NOMO-1 treated with dmso at 0.1 percent for 144 hours (cell line): ENCODE measurements around the gene MROH2A.
"Not testable (repeated sequence)": the region's sequence is repeated elsewhere in the genome, so short reads cannot be mapped to it uniquely, and the experiment has no call there.

Source experiments
- DNase-seq: peaks from one replicate; lab custom pipeline; 2025; ENCODE audit not compliant: unreplicated experiment; lab: John Stamatoyannopoulos, UW

MROH2A gene

DNA sequence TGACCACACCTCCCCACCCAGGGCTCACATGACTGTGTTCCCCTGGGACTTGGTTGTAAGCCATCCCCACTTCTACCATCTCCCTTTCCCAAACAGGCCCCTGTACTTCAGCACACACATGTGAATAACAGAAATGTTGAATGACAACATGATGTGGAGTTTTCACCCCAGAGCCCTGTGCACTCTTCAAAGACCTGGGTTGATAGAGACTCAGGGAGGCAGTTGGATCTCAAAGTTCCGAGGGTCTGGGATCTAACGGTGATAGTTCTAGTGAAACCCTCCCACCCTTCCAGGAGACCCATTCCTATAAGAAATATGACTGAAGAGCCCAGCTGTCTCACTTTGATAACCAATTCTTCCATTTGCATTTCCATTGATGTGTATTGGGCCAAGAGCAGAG is at the start of gene MROH2A:
Gene MROH2A (plus strand): TSS at position 301 of the 400 bp plus-strand sequence. CDS start 1,029 bp downstream, outside the sequence.
- DNase-seq, result no peak

GRCh38 chr2:233728723-233729301 is 49.3 kb upstream of the MROH2A start, which contains the start of gene UGT1A3:
Gene UGT1A3, plus strand, starts transcription at chr2:233729042. Its CDS starts 85 bp downstream, at chr2:233729127.
- DNase-seq, result no peak

- not testable (repeated sequence) for DNase-seq
Measured at GRCh38 chr2:233736868-233737653, 41.1 kb upstream of the MROH2A start.

DNA sequence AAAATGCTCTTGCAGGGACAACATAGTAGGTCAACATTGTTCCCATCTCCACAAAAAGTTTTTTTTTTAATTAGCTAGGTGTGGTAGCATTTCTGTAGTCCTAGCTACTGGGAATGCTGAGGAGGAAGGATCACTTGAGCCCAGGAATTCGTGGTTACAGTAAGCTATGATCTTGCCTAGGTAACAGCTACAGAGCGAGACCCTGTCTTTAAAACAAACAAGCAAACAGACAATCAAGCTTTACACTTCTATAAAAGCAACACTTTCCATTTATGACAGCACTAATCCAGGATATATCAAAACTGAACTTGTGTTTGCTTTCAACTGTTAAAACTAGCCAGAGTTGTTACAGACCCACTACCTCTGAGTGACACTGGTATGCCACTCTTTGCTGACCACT is 37.3 kb upstream of the MROH2A start:
- no peak for DNase-seq

DNA sequence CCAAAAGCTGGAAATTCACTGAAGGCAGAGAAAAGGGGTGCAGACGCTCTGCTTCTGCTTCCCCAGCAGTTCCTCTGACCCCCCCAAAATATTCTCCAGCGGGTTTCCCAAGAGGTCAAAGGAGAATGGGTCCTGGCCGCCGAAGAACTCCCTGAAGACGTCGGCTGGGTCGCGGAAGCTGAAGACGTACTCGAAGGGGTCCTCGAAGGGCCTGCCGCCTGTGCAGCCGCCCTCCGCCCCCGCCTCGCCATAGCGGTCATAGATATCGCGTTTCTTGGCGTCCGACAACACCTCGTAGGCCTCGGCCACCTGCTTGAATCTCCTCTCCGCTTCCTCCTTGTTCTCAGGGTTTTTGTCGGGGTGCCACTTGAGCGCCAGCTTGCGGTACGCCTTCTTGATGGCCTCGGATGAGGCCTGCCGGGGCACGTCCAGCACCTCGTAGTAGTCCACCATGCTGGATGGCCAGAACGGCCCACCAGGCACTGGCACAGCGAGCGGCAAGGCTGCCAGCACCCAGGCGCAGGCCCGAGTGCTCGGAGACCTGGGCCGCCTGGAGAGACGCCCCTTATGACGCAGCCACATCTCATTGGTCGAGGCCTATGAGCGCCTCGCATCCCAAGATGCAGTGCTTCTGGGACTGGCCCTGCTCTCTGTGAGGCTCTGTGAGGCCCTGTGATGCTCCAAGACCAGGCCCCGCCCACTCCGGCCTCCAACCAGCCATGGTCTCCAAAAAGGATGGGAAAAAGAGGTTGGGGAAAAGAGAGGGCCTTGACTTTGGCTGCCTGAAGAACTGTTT is 34.5 kb upstream of the MROH2A start:
- no peak for DNase-seq

DNA sequence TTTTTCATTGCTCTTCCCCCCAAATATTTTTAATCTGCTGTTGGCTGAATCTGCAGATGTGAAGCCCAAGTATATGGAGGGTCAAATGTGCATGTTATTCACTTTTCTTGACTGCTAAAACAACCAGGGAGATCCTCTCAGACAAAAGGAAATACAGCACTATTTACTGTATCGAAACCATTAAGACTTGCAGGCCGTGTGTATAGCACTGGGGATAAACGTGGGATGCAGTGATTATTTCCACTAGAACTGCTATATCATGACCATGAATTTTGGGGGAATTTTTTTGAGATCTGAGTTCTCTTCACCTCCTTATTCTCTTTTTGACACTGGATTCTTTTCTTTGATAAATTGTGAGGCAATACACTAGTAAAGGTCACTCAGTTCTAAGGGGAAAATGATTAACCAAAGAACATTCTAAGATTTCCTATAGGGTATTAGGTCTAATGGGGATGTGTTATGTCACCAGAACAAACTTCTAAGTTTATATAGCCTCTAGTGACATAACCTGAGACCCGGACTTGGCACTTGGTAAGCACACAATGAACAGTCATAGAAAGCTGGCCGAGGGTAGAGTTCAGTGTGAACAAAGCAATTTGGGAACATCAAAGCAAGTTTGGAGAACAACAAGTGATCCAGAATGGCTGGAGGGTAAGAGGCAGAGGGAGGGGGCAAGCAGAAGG is 32.9 kb upstream of the MROH2A start:
- DNase-seq, result no peak

DNA sequence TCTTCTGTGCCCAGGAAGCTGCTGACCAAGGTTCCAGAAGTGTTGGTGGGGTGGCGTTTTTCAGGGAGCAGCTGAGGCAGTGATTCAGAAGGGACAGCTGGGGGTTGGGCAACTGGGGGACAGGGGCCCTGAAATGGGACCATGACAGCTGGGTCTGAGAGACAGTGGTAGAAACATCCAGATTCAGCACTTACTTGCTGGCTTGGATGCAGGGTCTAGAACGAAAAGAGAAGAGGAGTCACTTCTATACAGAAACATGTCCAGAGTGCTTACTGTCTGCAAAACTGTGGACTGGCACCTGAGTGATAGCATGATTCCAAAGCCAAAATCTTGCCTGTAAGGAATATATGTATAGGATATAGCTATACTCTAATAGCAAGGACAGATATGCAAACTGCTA is 32.3 kb upstream of the MROH2A start:
- not testable (repeated sequence) for DNase-seq

DNA sequence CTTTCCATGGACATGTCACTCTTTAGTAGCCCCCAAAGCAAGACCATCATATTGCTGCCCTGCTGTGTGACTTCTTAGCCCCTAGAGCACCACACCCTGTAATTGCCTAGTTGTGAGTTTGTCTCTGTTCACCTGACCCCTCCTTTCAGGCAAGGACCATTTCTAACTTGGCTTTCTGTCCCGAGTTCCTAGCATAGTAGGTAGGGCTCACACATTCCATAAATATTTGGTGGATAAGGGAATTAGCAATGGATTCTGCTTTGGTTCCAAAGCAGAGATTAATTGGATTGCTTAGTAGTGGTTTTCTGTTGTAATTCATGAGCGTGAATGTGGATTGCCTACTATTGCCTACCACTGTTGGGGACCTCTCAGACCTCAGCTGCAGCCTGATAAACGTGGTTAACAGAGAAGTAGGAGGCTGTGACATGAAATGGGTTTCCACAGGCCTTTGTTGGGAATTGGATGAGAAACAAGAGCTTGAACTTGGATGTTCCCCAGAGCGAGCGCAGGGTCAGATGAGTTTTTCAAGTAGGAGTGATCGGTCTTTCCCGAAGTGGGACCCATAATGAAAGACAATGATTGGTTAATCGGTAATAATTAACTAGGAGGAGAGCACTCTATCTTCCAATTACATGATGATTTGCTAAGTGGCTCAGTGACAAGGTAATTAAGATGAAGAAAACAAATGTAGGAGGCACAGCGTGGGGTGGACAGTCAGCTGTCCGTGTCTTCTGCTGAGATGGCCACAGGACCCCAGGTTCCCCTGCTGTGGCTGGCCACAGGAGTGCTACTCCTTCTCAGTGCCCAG is 31.5 kb upstream of the MROH2A start:
- no peak for DNase-seq

- no peak for DNase-seq
Measured at GRCh38 chr2:233747283-233747544, 30.9 kb upstream of the MROH2A start.

DNA sequence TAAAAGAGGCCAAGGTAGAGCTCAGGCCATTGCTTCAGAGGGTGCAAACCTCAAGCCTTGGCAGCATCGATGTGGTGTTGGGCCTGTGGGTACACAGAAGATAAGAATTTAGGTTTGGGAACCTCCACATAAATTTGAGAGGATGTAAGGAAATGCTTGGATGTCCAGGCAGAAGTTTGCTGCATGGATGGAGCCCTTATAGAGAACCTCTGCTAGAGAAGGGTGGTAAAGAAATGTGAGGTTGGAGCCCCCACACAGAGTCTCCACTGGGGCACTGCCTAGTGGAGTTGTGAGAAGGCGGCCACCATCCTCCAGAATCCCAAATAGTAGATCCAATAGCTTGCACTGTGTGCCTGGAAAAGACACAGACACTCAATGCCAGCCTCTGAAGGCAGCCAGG is 27.4 kb upstream of the MROH2A start:
- DNase-seq, result not testable (repeated sequence)

DNA sequence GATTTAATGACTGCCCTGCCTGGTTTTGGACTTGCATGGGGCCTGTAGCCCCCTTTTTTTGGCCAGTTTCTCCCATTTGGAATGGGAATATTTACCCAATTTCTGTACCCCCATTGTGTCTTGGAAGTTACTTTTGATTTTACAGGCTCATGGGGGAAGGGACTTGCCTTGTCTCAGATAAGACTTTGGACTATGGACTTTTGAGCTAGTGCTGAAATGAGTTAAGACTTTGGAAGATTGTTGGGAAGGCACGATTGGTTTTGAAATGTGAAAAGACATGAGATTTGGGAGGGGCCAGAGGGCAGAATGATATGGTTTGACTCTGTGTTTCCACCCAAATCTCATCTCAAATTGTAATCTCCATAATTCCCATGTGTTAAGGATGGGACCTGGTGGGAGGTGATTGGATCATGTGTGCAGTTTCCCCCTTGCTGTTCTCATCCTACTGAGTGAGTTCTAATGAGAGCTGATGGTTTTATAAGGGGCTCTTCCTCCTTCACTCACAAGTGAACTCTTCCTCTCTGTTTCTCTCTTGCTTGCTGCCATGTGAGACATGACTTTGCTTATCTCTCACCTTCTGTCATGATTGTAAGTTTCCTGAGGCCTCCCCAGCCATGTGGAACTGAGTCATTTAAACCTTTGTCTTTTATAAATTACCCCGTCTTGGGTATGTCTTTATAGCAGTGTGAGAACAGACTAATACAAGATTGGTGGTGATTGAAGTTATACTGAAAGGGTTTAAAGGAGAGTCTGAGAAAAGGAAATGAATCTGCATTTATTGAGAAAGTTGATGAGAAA is 26.7 kb upstream of the MROH2A start:
- DNase-seq, result not testable (repeated sequence)

GRCh38 chr2:233754872-233755611 is 23.1 kb upstream of the MROH2A start:
- DNase-seq, result no peak

GRCh38 chr2:233756429-233757081 is 21.6 kb upstream of the MROH2A start:
- DNase-seq, result no peak

DNA sequence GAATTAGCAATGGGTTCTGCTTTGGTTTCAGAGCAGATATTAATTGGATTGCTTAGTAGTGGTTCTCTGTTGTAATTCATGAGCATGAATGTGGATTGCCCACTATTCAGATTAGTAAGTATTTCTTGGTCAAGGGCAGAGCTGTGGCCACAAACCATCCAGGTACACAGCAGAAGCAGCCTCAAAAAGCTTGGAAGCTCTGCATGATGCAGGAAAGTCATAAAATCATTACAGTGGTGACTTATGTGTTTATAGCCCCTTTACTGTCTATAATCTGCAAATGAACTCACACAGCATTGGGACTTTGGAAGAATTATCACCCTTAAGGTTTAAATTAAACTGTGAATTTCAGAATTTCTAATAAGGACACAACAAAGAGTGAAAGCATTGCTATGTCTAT is 20.0 kb upstream of the MROH2A start:
- DNase-seq, result no peak

DNA sequence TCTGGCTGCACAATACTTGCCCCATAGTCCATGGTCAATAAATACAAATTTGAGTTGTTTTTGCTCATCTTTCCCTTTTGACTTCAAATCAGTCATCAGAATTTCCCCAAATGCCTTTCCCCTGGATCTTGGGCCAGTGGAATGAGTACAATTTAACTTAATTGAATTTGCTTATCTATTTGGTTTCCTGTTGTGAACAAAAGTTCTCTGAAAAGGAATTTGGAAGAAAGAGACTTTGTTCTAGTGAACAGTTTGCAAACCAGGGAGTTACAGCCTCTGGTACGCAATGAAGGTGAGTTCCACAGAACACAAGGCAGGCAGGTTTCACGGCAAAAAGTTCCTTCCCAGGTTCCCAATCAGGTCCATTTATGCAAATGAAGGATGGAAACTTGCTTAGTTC is 19.3 kb upstream of the MROH2A start:
- no peak for DNase-seq

- no peak for DNase-seq
Measured at GRCh38 chr2:233760043-233760442, 18.1 kb upstream of the MROH2A start, which contains the start of gene UGT1A1. Gene UGT1A1, plus strand, starts transcription at chr2:233760270. Its CDS starts 18 bp downstream, at chr2:233760288.

DNA sequence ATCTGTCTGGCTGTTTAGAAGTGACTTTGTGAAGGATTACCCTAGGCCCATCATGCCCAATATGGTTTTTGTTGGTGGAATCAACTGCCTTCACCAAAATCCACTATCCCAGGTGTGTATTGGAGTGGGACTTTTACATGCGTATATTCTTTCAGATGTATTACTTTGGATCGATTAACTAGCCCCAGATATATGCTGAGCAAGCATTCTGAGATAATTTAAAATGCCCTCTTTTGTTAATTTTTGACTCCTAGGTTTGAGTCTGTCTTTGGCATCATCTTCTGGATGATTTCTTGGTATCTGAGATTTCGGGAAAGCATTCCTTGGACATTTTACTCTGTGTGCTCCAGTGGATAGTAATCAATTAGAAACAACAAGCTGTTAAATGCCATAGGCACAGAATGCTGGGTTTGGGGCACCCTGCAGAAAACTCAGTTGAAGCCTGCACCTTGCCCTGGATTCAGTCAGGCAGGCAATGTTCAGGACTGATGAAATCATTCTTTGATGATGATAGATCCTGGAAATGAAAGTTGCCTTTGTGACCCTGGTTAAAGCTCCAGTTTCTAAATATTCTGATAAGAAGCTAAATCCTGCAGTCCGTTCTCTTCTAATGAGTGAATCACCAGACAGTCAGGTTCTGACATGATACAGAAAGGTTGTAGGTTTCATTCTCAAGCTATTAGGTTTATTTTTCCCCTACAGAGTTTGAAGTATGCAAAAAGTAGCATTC is 16.9 kb upstream of the MROH2A start:
- no peak for DNase-seq

DNA sequence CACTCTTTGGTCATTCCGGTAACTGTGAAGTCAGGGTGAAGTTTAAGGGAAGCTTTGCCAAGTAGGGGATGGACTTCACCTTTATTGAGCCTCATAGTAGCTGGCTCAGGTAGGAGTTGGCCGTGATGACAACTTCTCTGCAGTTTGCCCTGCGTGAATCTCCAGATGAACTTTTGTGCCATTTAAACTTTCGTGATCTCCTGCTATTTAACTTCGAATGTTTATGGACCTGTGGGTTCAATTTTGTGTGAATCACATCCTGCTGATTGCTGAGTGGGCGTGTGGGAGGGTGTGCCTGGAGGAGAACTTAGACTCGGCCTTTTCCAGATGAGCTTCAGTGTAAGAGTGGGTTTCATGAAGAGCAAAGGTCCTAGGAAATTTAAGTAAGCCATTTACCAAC is 13.9 kb upstream of the MROH2A start:
- DNase-seq, result no peak
